BJ (cell line): Measurements from ENCODE around the gene PCDH15. TPM values are rescaled to one million over a fixed set of nuclear protein-coding genes. Genes with fewer than 3 reads are reported as not detected.

Source experiments
- CTCF ChIA-PET: fragments of 350-600 bp; formaldehyde crosslinking; extraction: SDS; loops from one replicate; lab custom pipeline; 2021; ENCODE audit warnings: antibody characterized with exemption, inconsistent platforms; lab: Yijun Ruan, JAX
- POLR2A ChIA-PET: fragments of 300-600 bp; sonication (Branson Sonifier 250); formaldehyde crosslinking; extraction: SDS; loops from one replicate; lab custom pipeline; 2021; ENCODE audit warnings: antibody characterized with exemption; lab: Charles Lee
- DNase-seq: peaks from one replicate; pipeline ENCODE4 v3.0.0-alpha.2; 2011; ENCODE audit warnings: low read depth
- H3K27me3 ChIP-seq: 2 replicates; pipeline ENCODE4 v1.6.0; 2011; ENCODE audit warnings: low read length; ENCODE audit not compliant: control insufficient read depth, insufficient read depth
- H3K36me3 ChIP-seq: 2 replicates; pipeline ENCODE4 v1.5.1; 2011; ENCODE audit warnings: low read length; ENCODE audit not compliant: control insufficient read depth, insufficient read depth
- H3K4me3 ChIP-seq: 2 replicates; pipeline ENCODE4 v1.5.1; 2011; ENCODE audit warnings: low read depth, mild to moderate bottlenecking, control low read depth, low read length
- CTCF ChIP-seq: IDR thresholded peaks from 2 replicates; pipeline ENCODE4 v1.5.1; 2011; ENCODE audit warnings: low read depth, mild to moderate bottlenecking, control low read depth, inconsistent platforms, low read length, moderate library complexity; ENCODE audit not compliant: insufficient read depth
- polyA plus RNA-seq: library from polyadenylated mRNA; depleted of rRNA; stranded (reverse); fragments of >200 nt; gene quantifications from 2 replicates; pipeline ENCODE4 v1.2.3, GENCODE V29; 2011

The PCDH15 gene
- polyA plus RNA-seq, 1 experiment, result not detected

GRCh38 chr10:54796881-54797280, 4.2 kb downstream of the PCDH15 start:
- ChIA-PET POLR2A (no interaction called here), CTCF (no interaction called here)
- H3K36me3 ChIP-seq, result no peaks in the 10 kb centered on the region
- DNase-seq, result no peak
- TF ChIP-seq CTCF, result no peak
- H3K27me3 ChIP-seq, result no peaks in the 10 kb centered on the region
- H3K4me3 ChIP-seq, result no peak overlapping the region

- H3K4me3 ChIP-seq, result no peak overlapping the region
- CTCF ChIA-PET, result no interaction called here
- TF ChIP-seq CTCF, result no peak
- H3K36me3 ChIP-seq, result no peaks in the 10 kb centered on the region
- POLR2A ChIA-PET, result no interaction called here
- H3K27me3 ChIP-seq, result no peaks in the 10 kb centered on the region
- no peak for DNase-seq
Observed at GRCh38 chr10:54776622-54777021, 24.4 kb downstream of the PCDH15 start.

- POLR2A ChIA-PET, result no interaction called here
Observed at GRCh38 chr10:54772468-54773122, 28.4 kb downstream of the PCDH15 start.

GRCh38 chr10:54769051-54769450, 32.0 kb downstream of the PCDH15 start:
- DNase-seq, result no peak
- TF ChIP-seq CTCF, result no peak
- H3K36me3 ChIP-seq, result no peaks in the 10 kb centered on the region
- no peak overlapping the region for H3K4me3 ChIP-seq
- no peaks in the 10 kb centered on the region for H3K27me3 ChIP-seq
- POLR2A ChIA-PET, result no interaction called here
- CTCF ChIA-PET, result no interaction called here

More at GRCh38 chr10:54772468-54773122, 28.4 kb downstream of the PCDH15 start:
- CTCF ChIA-PET, result interaction anchor here (1.0 kb wide), 1 partner anchor 87 kb away, joined by 4 read pairs; no protein-coding TSS in a partner anchor
- TF ChIP-seq CTCF, result no peak
- Histone ChIP-seq H3K27me3 (no peaks in the 10 kb centered on the region), H3K4me3 (no peak overlapping the region), H3K36me3 (no peaks in the 10 kb centered on the region)
- no peak for DNase-seq

- CTCF ChIA-PET, result no interaction called here
- POLR2A ChIA-PET, result no interaction called here
- Histone ChIP-seq H3K36me3 (no peaks in the 10 kb centered on the region), H3K27me3 (no peaks in the 10 kb centered on the region), H3K4me3 (no peak overlapping the region)
- DNase-seq, result no peak
- TF ChIP-seq CTCF, result no peak
Observed at GRCh38 chr10:54758791-54759190, 42.2 kb downstream of the PCDH15 start.
